ENCODE data around the gene APAF1.

Gene APAF1

GRCh38 chr12:98743362-98743953 is 98.4 kb downstream of the APAF1 start:
- DNase-seq (ENCODE audit: extremely low read depth, low read depth), result no peak
- no peak overlapping the region for H3K4me3 ChIP-seq (replicated peaks; ENCODE audit: low read depth, low read length)
- peak; percentile 68 for TF ChIP-seq CTCF (IDR thresholded peaks at IDR 0.05; ENCODE audit: low read depth, low read length, missing control alignments)

- no peak overlapping the region for H3K4me3 ChIP-seq (replicated peaks; ENCODE audit: low read depth, low read length)
- DNase-seq (ENCODE audit: extremely low read depth, low read depth), result no peak
- TF ChIP-seq CTCF (IDR thresholded peaks at IDR 0.05; ENCODE audit: low read depth, low read length, missing control alignments), result no peak
Observed at GRCh38 chr12:98744680-98745079, 99.6 kb downstream of the APAF1 start.

GRCh38 chr12:98745578-98746391 is 100.7 kb downstream of the APAF1 start:
- H3K4me3 ChIP-seq (replicated peaks; ENCODE audit: low read depth, low read length), result peak overlapping the region; percentile 36
- no peak for DNase-seq (ENCODE audit: extremely low read depth, low read depth)
- TF ChIP-seq CTCF (IDR thresholded peaks at IDR 0.05; ENCODE audit: low read depth, low read length, missing control alignments), result no peak

GRCh38 chr12:98748463-98748862 is 103.4 kb downstream of the APAF1 start:
- H3K4me3 ChIP-seq (replicated peaks; ENCODE audit: low read depth, low read length), result no peak overlapping the region
- DNase-seq (ENCODE audit: extremely low read depth, low read depth), result no peak

GRCh38 chr12:98750511-98750910 is 105.4 kb downstream of the APAF1 start:
- no peak for TF ChIP-seq CTCF (IDR thresholded peaks at IDR 0.05; ENCODE audit: low read depth, low read length, missing control alignments)
- H3K4me3 ChIP-seq (replicated peaks; ENCODE audit: low read depth, low read length), result no peak overlapping the region
- no peak for DNase-seq (ENCODE audit: extremely low read depth, low read depth)

More at GRCh38 chr12:98748463-98748862, 103.4 kb downstream of the APAF1 start:
- no peak for TF ChIP-seq CTCF (IDR thresholded peaks at IDR 0.05; ENCODE audit: low read depth, low read length, missing control alignments)

- DNase-seq (ENCODE audit: extremely low read depth, low read depth), result no peak
Observed at GRCh38 chr12:98751580-98752115, 106.6 kb downstream of the APAF1 start.

More at GRCh38 chr12:98751580-98752115, 106.6 kb downstream of the APAF1 start:
- H3K4me3 ChIP-seq (replicated peaks; ENCODE audit: low read depth, low read length), result no peak overlapping the region
- no peak for TF ChIP-seq CTCF (IDR thresholded peaks at IDR 0.05; ENCODE audit: low read depth, low read length, missing control alignments)

Data from HFF-Myc (cell line).